Neural crest cell (in vitro differentiated cells): Measurements from ENCODE around the gene STAT6. TPM values are rescaled to one million over a fixed set of nuclear protein-coding genes. Genes with fewer than 3 reads are reported as not detected.

Source experiments
- DNase-seq: peaks from one replicate; pipeline ENCODE4 v3.0.0; 2021; ENCODE audit warnings: low read depth, mixed read lengths, low spot score
- H3K27ac Mint-ChIP-seq: one replicate; pipeline ENCODE4 v1.8.0; 2021; ENCODE audit warnings: mild to moderate bottlenecking, mixed read lengths; ENCODE audit not compliant: unreplicated experiment
- H3K27me3 Mint-ChIP-seq: 2 replicates; pipeline ENCODE4 v1.8.0; 2021; ENCODE audit warnings: low read depth, mild to moderate bottlenecking, mixed read lengths
- H3K36me3 Mint-ChIP-seq: 2 replicates; pipeline ENCODE4 v1.8.0; 2021; ENCODE audit warnings: low read depth, mild to moderate bottlenecking, mixed read lengths
- H3K4me1 Mint-ChIP-seq: 2 replicates; pipeline ENCODE4 v1.8.0; 2021; ENCODE audit warnings: mixed read lengths
- H3K4me3 Mint-ChIP-seq: one replicate; pipeline ENCODE4 v1.8.0; 2021; ENCODE audit warnings: mild to moderate bottlenecking, mixed read lengths
- H3K9me3 Mint-ChIP-seq: 2 replicates; pipeline ENCODE4 v1.8.0; 2021; ENCODE audit warnings: mixed read lengths
- total RNA-seq: library from RNA; stranded (reverse); gene quantifications from 2 replicates; pipeline ENCODE4 v1.2.1, GENCODE V29; 2021
- TF ChIP-seq, protein P1 (sequence below): fragments of 200-600 bp; sonication (generic); conservative IDR thresholded peaks from 2 replicates; pipeline ENCODE4 v1.5.0; 2021; ENCODE audit warnings: antibody characterized with exemption, mild to moderate bottlenecking

The STAT6 gene
- total RNA-seq, 1 donor from 2014 or later, result 40.2 TPM

DNA sequence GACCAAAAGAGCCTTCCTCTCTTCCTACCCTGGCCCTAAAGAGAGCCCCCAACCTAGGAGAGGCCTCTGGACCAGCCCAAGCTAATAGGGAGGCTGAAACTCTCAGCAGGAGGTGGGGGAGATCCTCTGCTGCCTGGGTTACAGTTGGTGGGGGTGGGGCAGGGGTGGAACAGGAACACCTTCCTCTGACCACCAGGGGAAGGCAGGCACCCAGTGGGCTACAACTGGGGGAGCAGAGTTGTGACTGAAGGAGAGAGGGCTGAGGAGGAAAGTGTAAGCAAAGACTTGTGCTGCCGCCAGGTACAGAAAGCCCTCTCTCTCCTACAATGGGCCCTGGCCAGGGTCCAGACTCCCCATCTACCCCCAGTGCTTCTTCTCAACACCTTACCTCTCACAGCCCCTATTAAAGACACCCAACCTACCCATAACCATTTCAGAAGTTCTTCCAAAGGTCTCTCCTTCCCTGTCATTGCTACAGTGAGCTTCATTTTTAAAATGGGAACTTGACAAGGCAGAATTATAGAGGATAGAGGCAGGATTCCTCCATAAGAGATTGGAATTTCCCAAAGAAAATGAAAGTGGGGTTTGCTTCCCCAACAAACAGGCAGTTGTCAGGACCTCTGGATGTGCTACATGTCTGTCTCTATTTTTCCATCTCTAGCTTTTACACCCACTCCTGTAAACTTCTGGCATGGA is 62.6 kb downstream of the STAT6 start:
- Mint-ChIP-seq H3K4me3 (no peak overlapping the region), H3K36me3 (peaks cover 2% of the 10 kb centered on the region), H3K9me3 (no peaks in the 10 kb centered on the region), H3K27me3 (peaks cover 48% of the 10 kb centered on the region), H3K4me1 (no peaks in the 10 kb centered on the region), H3K27ac (no peak overlapping the region)
- DNase-seq, result no peak
- TF ChIP-seq, protein P1, sequence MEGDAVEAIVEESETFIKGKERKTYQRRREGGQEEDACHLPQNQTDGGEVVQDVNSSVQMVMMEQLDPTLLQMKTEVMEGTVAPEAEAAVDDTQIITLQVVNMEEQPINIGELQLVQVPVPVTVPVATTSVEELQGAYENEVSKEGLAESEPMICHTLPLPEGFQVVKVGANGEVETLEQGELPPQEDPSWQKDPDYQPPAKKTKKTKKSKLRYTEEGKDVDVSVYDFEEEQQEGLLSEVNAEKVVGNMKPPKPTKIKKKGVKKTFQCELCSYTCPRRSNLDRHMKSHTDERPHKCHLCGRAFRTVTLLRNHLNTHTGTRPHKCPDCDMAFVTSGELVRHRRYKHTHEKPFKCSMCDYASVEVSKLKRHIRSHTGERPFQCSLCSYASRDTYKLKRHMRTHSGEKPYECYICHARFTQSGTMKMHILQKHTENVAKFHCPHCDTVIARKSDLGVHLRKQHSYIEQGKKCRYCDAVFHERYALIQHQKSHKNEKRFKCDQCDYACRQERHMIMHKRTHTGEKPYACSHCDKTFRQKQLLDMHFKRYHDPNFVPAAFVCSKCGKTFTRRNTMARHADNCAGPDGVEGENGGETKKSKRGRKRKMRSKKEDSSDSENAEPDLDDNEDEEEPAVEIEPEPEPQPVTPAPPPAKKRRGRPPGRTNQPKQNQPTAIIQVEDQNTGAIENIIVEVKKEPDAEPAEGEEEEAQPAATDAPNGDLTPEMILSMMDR, result no peak

DNA sequence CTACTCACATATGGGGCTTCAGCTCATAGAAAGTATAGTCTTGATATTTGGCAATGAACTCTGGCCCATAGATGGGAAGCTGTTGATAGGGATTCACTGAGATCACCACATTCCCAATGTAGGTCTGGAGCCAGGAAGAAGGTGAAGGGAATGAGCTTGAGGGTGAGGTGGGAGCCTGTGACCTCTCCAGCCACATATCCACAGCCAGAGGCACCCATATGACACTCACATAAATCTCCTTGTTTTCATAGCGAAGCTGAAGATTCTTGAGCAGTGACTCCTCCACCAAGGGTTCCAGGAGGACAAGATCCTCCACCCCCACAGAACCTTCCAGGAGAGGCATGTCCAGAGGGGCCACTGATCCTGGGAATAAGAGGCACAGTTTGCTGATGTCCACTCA is 63.2 kb downstream of the STAT6 start:
- no peak overlapping the region for H3K4me3 Mint-ChIP-seq
- no peak overlapping the region for H3K27ac Mint-ChIP-seq

DNA sequence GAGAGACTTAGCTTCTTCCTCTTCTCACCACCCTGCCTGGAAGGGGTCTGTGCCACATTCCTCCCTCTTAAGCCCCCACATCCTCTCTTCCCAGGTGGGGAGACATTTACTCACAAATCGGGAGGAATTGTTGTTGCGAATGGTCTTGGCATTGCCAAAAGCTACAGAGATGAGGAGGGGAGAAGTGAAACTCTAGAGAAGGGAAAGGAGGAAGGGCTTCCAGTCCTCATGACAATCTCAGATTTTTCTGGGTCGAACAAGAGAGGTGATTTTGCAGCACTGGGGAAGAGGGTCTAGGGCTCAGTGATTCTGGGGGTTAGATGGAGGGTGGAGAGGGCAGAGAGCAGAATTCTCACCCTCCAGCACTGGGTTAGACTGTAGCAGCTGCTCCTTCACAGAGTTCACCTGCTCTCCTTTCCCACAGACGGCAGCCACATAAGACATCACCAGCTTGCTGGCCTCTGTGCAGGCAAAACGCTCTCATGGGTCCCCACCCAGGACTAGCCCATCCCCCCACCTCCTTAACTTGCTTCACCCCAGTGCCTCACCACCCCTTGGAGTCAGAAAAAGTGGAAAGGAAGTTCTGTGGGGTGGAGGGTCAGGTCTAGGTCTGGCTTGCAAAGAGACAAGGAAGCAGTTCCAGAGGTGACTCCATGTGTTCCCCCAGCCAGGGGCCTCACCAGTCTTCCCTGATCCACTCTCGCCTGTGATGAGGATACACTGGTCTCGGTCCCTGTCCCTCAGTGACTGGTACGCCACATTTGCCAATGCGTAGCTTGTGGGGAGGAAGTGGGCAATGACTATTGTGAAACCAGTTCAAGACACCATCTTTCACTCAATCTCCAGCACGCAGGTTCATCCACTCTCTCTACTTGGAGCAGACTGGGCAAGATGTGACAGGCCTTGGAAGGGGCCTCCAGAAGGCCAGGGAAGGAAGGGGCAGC is 63.9 kb downstream of the STAT6 start:
- TF ChIP-seq, protein P1, result no peak
- no peak for DNase-seq
- Mint-ChIP-seq H3K36me3 (no peaks in the 10 kb centered on the region), H3K27me3 (peaks cover 53% of the 10 kb centered on the region), H3K4me1 (no peaks in the 10 kb centered on the region), H3K27ac (no peak overlapping the region), H3K4me3 (no peak overlapping the region), H3K9me3 (no peaks in the 10 kb centered on the region)

More for the DNA sequence above, 63.2 kb downstream of the STAT6 start:
- Mint-ChIP-seq H3K36me3 (no peaks in the 10 kb centered on the region), H3K27me3 (peaks cover 53% of the 10 kb centered on the region), H3K4me1 (no peaks in the 10 kb centered on the region), H3K9me3 (no peaks in the 10 kb centered on the region)
- DNase-seq, result no peak
- TF ChIP-seq, protein P1, result no peak

DNA sequence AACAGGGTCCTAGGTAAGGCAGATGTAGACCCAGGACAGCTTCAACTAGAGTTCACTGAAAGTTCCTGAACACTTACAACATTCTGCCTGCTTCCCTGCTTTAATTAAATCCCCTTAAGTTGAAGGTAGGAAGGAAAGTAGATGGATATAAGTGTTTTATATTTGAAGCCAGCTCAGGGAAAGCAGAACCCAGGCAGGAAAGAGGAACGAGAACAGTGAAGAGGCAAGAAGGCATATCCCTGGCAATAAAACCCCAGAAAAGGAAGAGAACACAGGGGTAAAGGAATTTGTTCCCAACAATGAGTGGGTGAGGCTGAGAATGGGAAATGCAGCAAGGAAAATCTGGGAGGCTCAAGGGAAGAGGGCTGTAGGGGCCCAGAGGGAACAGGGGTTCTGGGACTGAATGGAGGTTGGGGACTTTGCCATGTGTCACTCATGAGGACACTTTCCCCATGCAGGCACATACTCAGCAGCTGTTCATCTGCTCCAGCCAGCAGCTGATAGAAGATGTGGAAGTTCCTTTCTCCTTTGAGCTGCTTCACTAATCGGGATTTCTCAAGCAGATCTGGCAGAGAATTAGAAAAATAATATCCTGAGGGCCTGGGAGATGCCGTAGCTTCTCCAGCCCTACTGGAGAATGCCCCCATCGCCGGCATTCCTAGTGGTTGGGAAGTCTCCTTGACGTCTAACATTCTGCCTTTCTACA is 64.9 kb downstream of the STAT6 start:
- Mint-ChIP-seq H3K27ac (no peak overlapping the region), H3K4me3 (no peak overlapping the region), H3K4me1 (no peaks in the 10 kb centered on the region), H3K27me3 (peaks cover 59% of the 10 kb centered on the region), H3K36me3 (no peaks in the 10 kb centered on the region), H3K9me3 (no peaks in the 10 kb centered on the region)
- TF ChIP-seq, protein P1, result no peak
- DNase-seq, result no peak

Other genes with a start within 250 kb of the STAT6 start
- not detected in 2 replicates for gene SDR9C7, start 177.0 kb downstream of the STAT6 start, total RNA-seq
- gene RDH16, start 153.8 kb downstream of the STAT6 start, total RNA-seq, result 0.34 and 0.44 TPM in 2 replicates
- gene ZBTB39, start 104.8 kb downstream of the STAT6 start, total RNA-seq, result 27.9 and 28.6 TPM in 2 replicates
- 0.51 TPM in 1 of 2 replicates, not detected in the other for gene TAC3, start 94.8 kb downstream of the STAT6 start, total RNA-seq
- 0.25 and 0.40 TPM in 2 replicates for gene MYO1A, start 61.2 kb downstream of the STAT6 start, total RNA-seq
- 44.0 and 49.6 TPM in 2 replicates for gene NEMP1, start 32.6 kb downstream of the STAT6 start, total RNA-seq
- gene NAB2, start 22.2 kb downstream of the STAT6 start, total RNA-seq, result 58.0 and 61.2 TPM in 2 replicates
- gene LRP1, start 17.1 kb upstream of the STAT6 start, total RNA-seq, result 61.8 and 62.7 TPM in 2 replicates
- gene LRP1-AS, start 36.3 kb upstream of the STAT6 start, total RNA-seq, result not detected in 2 replicates
- gene NXPH4, start 105.4 kb upstream of the STAT6 start, total RNA-seq, result 0.71 and 0.91 TPM in 2 replicates
- 225 and 230 TPM in 2 replicates for gene SHMT2, start 118.3 kb upstream of the STAT6 start, total RNA-seq
- gene STAC3, start 139.8 kb upstream of the STAT6 start, total RNA-seq, result 3.8 and 4.1 TPM in 2 replicates